ENCODE results near the gene SEC16B. TPM values are rescaled to one million over a fixed set of nuclear protein-coding genes. Genes with fewer than 3 reads are reported as not detected.
A peak's percentile ranks its signal among the peaks of the same experiment; 100 is the strongest.

SEC16B gene
- total RNA-seq, 1 donor from 2014 or later = 0.64 TPM

DNA sequence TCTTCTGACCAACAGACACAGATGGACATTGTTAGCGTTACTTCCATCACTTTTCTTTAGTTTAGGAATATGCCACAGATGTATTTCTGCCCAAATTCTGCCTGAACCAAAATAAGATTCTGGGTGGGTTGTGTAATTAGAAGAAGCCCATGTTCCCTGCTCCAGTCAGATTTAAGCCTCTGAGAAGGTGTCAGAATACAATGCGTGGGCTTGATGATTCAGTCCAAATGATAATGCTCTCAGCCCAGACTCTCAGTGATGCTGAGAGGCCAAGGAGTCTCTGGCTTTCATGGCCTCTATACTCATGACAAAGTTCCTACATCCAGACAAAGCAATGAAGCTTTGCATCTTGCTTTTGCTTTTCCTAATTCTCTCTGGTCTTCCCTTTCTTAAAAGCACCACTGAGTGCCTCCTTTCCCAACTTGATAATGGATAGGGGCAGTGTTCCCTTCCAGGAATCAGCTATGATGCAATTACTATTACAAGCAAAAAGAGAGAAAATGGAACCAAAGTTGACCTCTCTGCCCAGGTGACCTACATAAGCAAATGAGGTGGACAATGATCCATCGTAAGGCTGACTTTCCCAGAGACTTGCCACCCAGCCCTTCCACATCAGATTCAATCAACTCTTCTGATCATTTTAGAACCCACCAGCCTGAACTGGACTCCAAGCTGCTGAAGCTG, 8.8 kb downstream of the SEC16B start:
- Mint-ChIP-seq H3K36me3 (ENCODE audit: unreplicated experiment) (no peaks in the 10 kb centered on the region), H3K27me3 (ENCODE audit: unreplicated experiment) (peaks cover 3% of the 10 kb centered on the region), H3K9me3 (ENCODE audit: unreplicated experiment) (no peaks in the 10 kb centered on the region), H3K27ac (ENCODE audit: unreplicated experiment) (no peak overlapping the region), H3K4me1 (ENCODE audit: unreplicated experiment) (peaks cover 7% of the 10 kb centered on the region), H3K4me3 (ENCODE audit: unreplicated experiment) (no peak overlapping the region)
- peak; percentile 36 for DNase-seq (ENCODE audit: extremely low spot score, unreplicated experiment)
- TF ChIP-seq, protein P1, sequence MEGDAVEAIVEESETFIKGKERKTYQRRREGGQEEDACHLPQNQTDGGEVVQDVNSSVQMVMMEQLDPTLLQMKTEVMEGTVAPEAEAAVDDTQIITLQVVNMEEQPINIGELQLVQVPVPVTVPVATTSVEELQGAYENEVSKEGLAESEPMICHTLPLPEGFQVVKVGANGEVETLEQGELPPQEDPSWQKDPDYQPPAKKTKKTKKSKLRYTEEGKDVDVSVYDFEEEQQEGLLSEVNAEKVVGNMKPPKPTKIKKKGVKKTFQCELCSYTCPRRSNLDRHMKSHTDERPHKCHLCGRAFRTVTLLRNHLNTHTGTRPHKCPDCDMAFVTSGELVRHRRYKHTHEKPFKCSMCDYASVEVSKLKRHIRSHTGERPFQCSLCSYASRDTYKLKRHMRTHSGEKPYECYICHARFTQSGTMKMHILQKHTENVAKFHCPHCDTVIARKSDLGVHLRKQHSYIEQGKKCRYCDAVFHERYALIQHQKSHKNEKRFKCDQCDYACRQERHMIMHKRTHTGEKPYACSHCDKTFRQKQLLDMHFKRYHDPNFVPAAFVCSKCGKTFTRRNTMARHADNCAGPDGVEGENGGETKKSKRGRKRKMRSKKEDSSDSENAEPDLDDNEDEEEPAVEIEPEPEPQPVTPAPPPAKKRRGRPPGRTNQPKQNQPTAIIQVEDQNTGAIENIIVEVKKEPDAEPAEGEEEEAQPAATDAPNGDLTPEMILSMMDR (IDR thresholded peaks at IDR 0.05) = no peak

DNA sequence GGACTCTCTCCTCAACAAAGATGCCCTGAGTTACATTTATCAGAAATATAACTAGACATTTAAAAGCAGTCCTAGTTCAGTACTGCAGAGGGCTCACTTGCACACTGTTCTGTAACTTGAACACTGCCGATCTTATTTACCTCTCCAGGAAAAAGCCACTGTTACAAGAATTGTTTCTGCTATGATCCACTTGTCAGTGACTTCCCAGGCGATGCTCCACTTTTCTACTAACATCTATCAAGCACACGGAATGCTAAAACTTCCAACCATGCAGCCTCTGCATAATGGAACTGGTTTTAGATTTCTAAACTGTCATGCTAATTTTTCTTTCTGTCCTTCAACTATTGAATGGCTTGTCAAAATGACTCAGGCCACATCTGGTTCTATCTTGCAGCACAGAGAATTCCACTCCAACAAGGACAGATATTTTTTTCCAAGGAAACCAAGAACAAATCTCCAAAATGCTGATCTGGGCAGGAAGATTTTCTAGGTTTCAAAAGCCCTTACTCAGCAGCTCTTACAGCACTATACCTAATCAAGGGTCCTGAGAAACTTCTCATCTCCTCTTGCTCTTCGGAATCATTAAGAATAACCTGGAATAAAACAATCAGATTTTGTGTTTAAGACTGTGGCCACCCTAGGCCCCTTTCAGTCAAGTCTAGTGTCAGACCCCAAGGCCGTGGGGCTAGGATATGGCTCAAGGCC, 9.9 kb downstream of the SEC16B start:
- Mint-ChIP-seq H3K27ac (ENCODE audit: unreplicated experiment) (peak overlapping the region; percentile 11), H3K4me3 (ENCODE audit: unreplicated experiment) (no peak overlapping the region), H3K4me1 (ENCODE audit: unreplicated experiment) (peaks cover 7% of the 10 kb centered on the region), H3K36me3 (ENCODE audit: unreplicated experiment) (no peaks in the 10 kb centered on the region), H3K9me3 (ENCODE audit: unreplicated experiment) (no peaks in the 10 kb centered on the region), H3K27me3 (ENCODE audit: unreplicated experiment) (peaks cover 3% of the 10 kb centered on the region)
- DNase-seq (ENCODE audit: extremely low spot score, unreplicated experiment) = peak; percentile 38
- TF ChIP-seq, protein P1 (IDR thresholded peaks at IDR 0.05) = peak; percentile 66

DNA sequence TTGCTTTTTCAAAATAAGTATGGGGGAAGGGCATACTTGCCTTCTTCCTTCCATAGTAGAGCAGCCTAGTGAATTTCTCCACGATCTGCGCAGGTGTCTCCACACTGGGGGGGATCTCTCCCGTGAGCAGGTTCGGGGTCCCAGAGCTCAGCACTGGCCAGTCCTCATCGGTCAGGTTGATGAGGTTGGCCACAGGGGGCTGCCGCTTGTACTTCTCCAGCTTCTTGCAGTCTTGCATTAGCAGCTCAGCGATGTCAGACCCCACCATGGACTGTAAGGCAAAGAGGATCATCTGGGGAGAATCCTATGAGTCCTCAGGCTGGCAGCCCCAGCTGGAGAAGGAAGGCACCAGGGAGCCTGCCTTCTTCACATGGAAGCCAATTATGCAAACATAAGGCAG, 11.8 kb downstream of the SEC16B start:
- TF ChIP-seq, protein P1 (IDR thresholded peaks at IDR 0.05) = no peak
- Mint-ChIP-seq H3K27me3 (ENCODE audit: unreplicated experiment) (peaks cover 3% of the 10 kb centered on the region), H3K27ac (ENCODE audit: unreplicated experiment) (no peak overlapping the region), H3K9me3 (ENCODE audit: unreplicated experiment) (no peaks in the 10 kb centered on the region), H3K4me1 (ENCODE audit: unreplicated experiment) (peaks cover 7% of the 10 kb centered on the region), H3K36me3 (ENCODE audit: unreplicated experiment) (peaks cover 4% of the 10 kb centered on the region), H3K4me3 (ENCODE audit: unreplicated experiment) (no peak overlapping the region)
- DNase-seq (ENCODE audit: extremely low spot score, unreplicated experiment) = peak; percentile 67

GRCh38 chr1:177954076-177954475, 15.8 kb downstream of the SEC16B start:
- H3K9me3 Mint-ChIP-seq (ENCODE audit: unreplicated experiment) = no peaks in the 10 kb centered on the region
- no peak overlapping the region for H3K27ac Mint-ChIP-seq (ENCODE audit: unreplicated experiment)
- no peak overlapping the region for H3K4me3 Mint-ChIP-seq (ENCODE audit: unreplicated experiment)
- no peaks in the 10 kb centered on the region for H3K4me1 Mint-ChIP-seq (ENCODE audit: unreplicated experiment)
- H3K27me3 Mint-ChIP-seq (ENCODE audit: unreplicated experiment) = peaks cover 3% of the 10 kb centered on the region
- DNase-seq (ENCODE audit: extremely low spot score, unreplicated experiment) = peak; percentile 48
- TF ChIP-seq, protein P1 (IDR thresholded peaks at IDR 0.05) = no peak
- peaks cover 4% of the 10 kb centered on the region for H3K36me3 Mint-ChIP-seq (ENCODE audit: unreplicated experiment)

DNA sequence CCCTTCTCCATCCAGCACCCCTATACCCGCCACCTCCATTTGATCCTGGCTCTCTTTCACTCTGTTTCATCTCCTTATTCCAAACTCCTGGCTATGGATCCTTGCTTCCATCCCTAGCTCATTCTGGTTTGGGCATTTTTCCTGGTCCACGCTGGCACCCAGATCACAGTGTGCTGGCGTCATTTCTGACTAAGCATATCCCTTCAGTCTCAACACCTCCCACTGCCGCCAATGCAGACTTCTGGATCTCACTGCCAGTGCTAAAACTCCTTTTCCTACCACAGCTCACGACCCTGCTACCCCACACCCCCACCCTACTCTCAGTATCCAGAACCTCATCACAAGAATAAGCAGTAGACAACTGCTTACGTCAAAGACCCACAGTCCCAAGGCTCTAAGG, 16.3 kb downstream of the SEC16B start:
- TF ChIP-seq, protein P1 (IDR thresholded peaks at IDR 0.05) = no peak
- Mint-ChIP-seq H3K27ac (ENCODE audit: unreplicated experiment) (no peak overlapping the region), H3K36me3 (ENCODE audit: unreplicated experiment) (peaks cover 4% of the 10 kb centered on the region), H3K9me3 (ENCODE audit: unreplicated experiment) (no peaks in the 10 kb centered on the region), H3K27me3 (ENCODE audit: unreplicated experiment) (peaks cover 3% of the 10 kb centered on the region), H3K4me1 (ENCODE audit: unreplicated experiment) (no peaks in the 10 kb centered on the region), H3K4me3 (ENCODE audit: unreplicated experiment) (no peak overlapping the region)
- no peak for DNase-seq (ENCODE audit: extremely low spot score, unreplicated experiment)
